ENCODE data around the gene POLG.
A peak's percentile ranks its signal among the peaks of the same experiment; 100 is the strongest.

POLG gene

DNA sequence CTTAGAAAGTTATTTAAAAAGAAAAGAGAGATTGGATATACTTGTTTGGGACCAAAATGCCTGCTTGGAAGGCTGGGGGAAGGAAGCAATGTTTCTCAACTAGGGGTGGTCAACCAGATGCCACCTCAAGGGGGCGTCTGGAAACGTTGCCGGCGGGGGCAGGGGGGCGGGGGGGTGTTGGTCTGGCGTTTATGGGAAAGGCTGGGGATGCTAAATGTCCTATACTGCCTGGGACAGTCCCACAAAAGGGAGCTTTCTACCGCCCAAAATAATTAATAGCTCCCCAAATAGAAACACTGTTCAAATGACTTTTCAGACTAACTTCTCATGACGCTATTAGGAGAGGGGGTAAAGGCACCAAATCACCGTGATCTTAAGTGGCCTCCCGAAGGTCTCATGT is 2.2 kb downstream of the POLG start:
- peaks cover 48% of the 10 kb centered on the region for H3K36me3 Mint-ChIP-seq (ENCODE audit: low read depth)
- peak overlapping the region; percentile 75 to 83 (median 82) for H3K4me3 Mint-ChIP-seq
- TF ChIP-seq, protein P1, sequence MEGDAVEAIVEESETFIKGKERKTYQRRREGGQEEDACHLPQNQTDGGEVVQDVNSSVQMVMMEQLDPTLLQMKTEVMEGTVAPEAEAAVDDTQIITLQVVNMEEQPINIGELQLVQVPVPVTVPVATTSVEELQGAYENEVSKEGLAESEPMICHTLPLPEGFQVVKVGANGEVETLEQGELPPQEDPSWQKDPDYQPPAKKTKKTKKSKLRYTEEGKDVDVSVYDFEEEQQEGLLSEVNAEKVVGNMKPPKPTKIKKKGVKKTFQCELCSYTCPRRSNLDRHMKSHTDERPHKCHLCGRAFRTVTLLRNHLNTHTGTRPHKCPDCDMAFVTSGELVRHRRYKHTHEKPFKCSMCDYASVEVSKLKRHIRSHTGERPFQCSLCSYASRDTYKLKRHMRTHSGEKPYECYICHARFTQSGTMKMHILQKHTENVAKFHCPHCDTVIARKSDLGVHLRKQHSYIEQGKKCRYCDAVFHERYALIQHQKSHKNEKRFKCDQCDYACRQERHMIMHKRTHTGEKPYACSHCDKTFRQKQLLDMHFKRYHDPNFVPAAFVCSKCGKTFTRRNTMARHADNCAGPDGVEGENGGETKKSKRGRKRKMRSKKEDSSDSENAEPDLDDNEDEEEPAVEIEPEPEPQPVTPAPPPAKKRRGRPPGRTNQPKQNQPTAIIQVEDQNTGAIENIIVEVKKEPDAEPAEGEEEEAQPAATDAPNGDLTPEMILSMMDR (IDR thresholded peaks at IDR 0.05; ENCODE audit: unreplicated experiment in 3 of 3), result peak in 2 of 3 experiments; percentile 38 to 44
- peak overlapping the region in 2 of 3 experiments; percentile 32 to 35 for H3K27ac Mint-ChIP-seq
- H3K27me3 Mint-ChIP-seq (ENCODE audit: low read depth), result peaks cover 19% of the 10 kb centered on the region
- no peaks in the 10 kb centered on the region for H3K9me3 Mint-ChIP-seq
- H3K4me1 Mint-ChIP-seq, result peaks cover 41% of the 10 kb centered on the region

DNA sequence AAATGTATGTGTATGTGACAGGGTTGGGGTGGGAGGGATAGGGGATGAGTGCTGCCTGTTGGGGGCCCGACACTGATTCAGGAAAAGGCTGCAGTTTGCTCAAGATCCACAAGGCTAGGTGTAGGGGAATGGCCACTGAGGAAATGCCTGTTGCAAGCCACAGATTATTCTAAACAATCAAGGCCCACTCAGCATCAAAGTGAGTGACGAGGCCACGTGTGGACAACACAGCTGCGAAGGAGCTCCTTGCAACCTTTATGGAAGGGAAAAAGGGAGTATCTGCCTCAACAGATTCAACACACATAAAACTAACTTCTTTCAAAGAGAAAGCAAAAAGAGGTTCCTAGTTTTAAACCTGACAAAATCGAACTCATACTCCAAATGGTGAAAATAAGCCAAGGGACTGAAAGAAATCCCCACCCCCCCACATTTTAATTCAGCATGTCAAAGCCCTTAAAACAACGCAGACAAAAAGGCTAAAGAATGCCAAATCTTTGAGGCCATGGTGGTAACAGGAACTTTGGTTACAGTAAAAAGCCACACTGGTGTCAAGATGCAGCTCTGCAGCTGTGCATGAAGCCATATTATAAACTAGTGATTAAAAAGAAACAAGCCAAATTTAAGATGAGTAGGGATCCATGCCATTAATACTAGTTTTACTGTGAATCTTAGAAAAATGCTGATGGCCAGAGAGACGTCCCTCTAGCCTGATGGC is 3.6 kb downstream of the POLG start:
- Mint-ChIP-seq H3K36me3 (ENCODE audit: low read depth) (peaks cover 60% of the 10 kb centered on the region), H3K9me3 (no peaks in the 10 kb centered on the region), H3K4me1 (peaks cover 41% of the 10 kb centered on the region), H3K4me3 (peak overlapping the region; percentile 61 to 83 (median 82)), H3K27me3 (ENCODE audit: low read depth) (peaks cover 9% of the 10 kb centered on the region), H3K27ac (peak overlapping the region in 1 of 3 experiments; percentile 50)
- TF ChIP-seq, protein P1 (IDR thresholded peaks at IDR 0.05; ENCODE audit: unreplicated experiment in 3 of 3), result no peak

DNA sequence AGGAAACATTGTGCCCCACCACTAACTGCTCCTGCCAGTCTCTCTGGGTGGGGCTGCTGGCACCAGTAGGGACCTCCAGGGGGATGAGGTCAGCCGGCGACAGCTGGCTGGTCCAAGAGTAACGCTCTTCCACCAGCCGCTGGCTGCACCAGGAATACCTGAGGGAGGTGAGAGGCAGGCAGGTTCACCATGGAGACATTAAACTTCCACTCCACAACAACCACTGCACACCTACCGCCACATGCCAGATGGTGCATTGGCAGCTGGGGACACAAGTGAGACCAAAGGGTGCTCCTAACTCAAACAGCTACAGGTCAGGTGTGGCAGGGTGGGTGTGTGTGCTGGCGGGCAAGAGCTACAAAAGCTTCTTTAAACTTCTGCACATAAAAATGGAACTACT is 4.5 kb downstream of the POLG start:
- H3K4me1 Mint-ChIP-seq, result peaks cover 36% of the 10 kb centered on the region
- TF ChIP-seq, protein P1 (IDR thresholded peaks at IDR 0.05; ENCODE audit: unreplicated experiment in 3 of 3), result no peak
- H3K27me3 Mint-ChIP-seq (ENCODE audit: low read depth), result peaks cover 4% of the 10 kb centered on the region
- peaks cover 67% of the 10 kb centered on the region for H3K36me3 Mint-ChIP-seq (ENCODE audit: low read depth)
- no peaks in the 10 kb centered on the region for H3K9me3 Mint-ChIP-seq
- peak overlapping the region in 1 of 3 experiments; percentile 83 for H3K4me3 Mint-ChIP-seq
- no peak overlapping the region for H3K27ac Mint-ChIP-seq

DNA sequence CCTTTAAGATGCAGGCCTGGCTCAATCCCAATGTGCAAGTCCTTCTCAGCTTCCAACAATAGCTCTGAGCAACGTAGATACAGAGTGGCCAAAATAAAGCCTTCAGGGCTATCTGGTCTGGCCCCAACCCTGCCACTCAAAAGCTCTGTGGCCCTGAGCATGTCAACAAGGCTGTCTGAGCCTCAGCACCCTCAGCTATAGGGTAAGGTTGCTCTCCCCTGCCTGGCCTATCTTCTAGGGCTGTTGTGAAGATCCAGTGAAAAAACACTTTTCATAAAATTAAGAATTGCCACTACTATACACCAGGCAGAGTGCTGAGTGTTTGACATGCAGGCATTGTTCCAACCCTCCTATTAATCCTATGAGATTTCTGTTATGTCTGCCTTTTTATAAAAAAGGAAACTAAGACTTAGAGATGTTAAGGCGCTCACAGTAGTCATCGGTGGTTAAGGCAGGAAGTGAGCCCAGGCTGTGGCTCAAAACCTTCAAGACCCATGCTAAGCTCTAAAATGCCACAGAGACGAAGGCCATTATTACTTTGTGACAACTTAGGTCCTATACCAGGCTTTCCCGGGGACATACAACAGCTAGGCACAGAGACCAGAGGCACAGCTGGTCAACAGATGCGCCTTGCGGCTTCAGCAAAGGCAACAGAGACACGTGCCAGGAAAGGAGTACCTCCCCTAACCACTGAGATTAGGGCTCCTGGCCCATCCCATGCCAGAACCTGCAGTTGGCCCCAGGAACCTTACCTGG is 5.1 kb downstream of the POLG start:
- Mint-ChIP-seq H3K36me3 (ENCODE audit: low read depth) (peaks cover 73% of the 10 kb centered on the region), H3K27me3 (ENCODE audit: low read depth) (no peaks in the 10 kb centered on the region), H3K9me3 (no peaks in the 10 kb centered on the region), H3K27ac (no peak overlapping the region), H3K4me3 (peak overlapping the region; percentile 37 to 68 (median 49)), H3K4me1 (peaks cover 33% of the 10 kb centered on the region)
- TF ChIP-seq, protein P1 (IDR thresholded peaks at IDR 0.05; ENCODE audit: unreplicated experiment in 3 of 3), result no peak

DNA sequence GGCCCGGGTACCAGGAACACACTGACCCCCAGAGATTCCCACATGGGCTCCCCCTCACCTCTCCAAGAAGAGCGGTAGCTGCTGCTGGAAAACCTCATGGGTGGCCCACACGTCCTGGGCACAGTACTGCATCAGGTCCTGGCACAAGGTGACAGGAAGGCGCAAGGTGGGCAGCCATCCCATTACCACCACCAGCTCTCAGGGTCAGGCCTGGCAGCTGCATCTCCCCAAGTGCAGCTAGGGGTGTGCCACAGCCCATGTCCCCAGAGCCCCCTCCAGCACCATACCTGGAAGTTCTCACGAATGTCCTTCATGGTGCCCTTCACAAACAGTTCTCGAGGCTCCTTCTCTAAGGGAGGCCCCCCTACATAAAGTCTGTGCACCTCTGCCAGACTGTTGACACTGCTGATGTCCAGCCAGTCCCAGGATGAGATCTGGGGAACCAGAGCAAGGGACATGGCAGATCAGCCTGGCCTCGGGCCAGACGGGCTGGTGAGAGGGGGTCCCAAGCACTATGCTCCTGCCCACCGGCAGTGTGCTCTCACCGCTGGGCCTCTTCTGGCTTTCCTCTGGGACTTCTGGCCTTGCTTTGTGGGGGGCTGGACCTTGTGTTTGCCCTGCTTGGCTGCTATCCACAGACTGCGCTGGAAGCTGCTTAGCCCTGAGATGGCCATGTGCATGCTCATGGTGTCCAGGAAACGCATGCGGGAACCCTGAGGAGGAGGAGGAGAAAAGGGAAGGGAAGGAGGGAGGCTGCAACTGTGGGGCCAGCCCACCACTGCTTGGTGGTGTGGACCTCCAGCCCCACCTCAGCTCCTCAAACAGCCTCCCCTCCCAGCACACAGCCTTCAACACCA is 6.0 kb downstream of the POLG start:
- TF ChIP-seq, protein P1 (IDR thresholded peaks at IDR 0.05; ENCODE audit: unreplicated experiment in 3 of 3), result no peak
- Mint-ChIP-seq H3K27ac (no peak overlapping the region), H3K27me3 (ENCODE audit: low read depth) (no peaks in the 10 kb centered on the region), H3K9me3 (no peaks in the 10 kb centered on the region), H3K36me3 (ENCODE audit: low read depth) (peaks cover 80% of the 10 kb centered on the region), H3K4me3 (no peak overlapping the region), H3K4me1 (peaks cover 33% of the 10 kb centered on the region)
